Panc1 (cell line): Measurements from ENCODE around the gene EDEM3. TPM values are rescaled to one million over a fixed set of nuclear protein-coding genes. Genes with fewer than 3 reads are reported as not detected.

Experiments used
- ATAC-seq: fragments of 200-7000 bp; cut with Tn5 transposase; 2 replicates; pipeline ENCODE4 v1.9.1; 2020; ENCODE audit warnings: mild to moderate bottlenecking, moderate library complexity
- BruUV-seq: library from RNA; stranded (reverse); fragments of 400-500 nt; replicated peaks from 2 replicates; lab custom pipeline; 2021; lab: Mats Ljungman, UMichigan
- CTCF ChIA-PET: fragments of 300-600 bp; sonication (Branson Sonifier 250); formaldehyde crosslinking; loops from one replicate; lab custom pipeline; 2022; ENCODE audit warnings: antibody characterized with exemption; lab: Charles Lee
- POLR2A ChIA-PET: fragments of 300-600 bp; sonication (Branson Sonifier 250); formaldehyde crosslinking; loops from one replicate; lab custom pipeline; 2022; ENCODE audit warnings: antibody characterized with exemption; lab: Charles Lee
- DNase-seq: peaks from one replicate; pipeline ENCODE4 v3.0.0-alpha.2; 2010; ENCODE audit warnings: low read depth, low spot score
- H3K27ac ChIP-seq: 2 replicates; pipeline ENCODE4 v1.5.1; 2011; ENCODE audit warnings: mild to moderate bottlenecking, low read length, inconsistent platforms
- H3K27me3 ChIP-seq: fragments of 200-500 bp; sonication (Bioruptor generic); 2 replicates; pipeline ENCODE4 v1.6.0; 2014; ENCODE audit warnings: low read length, inconsistent platforms; ENCODE audit not compliant: control insufficient read depth, insufficient read depth
- H3K36me3 ChIP-seq: fragments of 200-500 bp; sonication (Bioruptor generic); 2 replicates; pipeline ENCODE4 v1.5.1; 2014; ENCODE audit warnings: inconsistent platforms, mild to moderate bottlenecking, low read length, moderate library complexity; ENCODE audit not compliant: control insufficient read depth, insufficient read depth
- H3K4me1 ChIP-seq: 2 replicates; pipeline ENCODE4 v1.5.1; 2011; ENCODE audit warnings: inconsistent platforms, mild to moderate bottlenecking, low read length, moderate library complexity; ENCODE audit not compliant: control insufficient read depth, insufficient read depth
- H3K4me3 ChIP-seq, 2 experiments: 2 replicates each; pipeline ENCODE4 v1.5.1; 2011 to 2012; ENCODE audit warnings: low read depth in 2 of 2, low read length in 2 of 2, mild to moderate bottlenecking in 2 of 2, inconsistent platforms in 1 of 2, moderate library complexity in 1 of 2
- H3K9me3 ChIP-seq: fragments of 200-500 bp; sonication (Bioruptor generic); 2 replicates; pipeline ENCODE4 v1.5.1; 2014; ENCODE audit warnings: low read depth, mild to moderate bottlenecking, inconsistent platforms, low read length, moderate library complexity; ENCODE audit not compliant: control insufficient read depth, insufficient read depth
- CTCF ChIP-seq: fragments of 450-650 bp; IDR thresholded peaks from 2 replicates; pipeline ENCODE4 v1.5.1; 2017; ENCODE audit warnings: mild to moderate bottlenecking
- POLR2AphosphoS5 ChIP-seq: IDR thresholded peaks from 2 replicates; pipeline ENCODE4 v1.6.1; 2012; ENCODE audit warnings: mild to moderate bottlenecking, low read depth, low read length, moderate library complexity
- REST ChIP-seq, 2 experiments: IDR thresholded peaks; 2 replicates each; pipeline ENCODE4 v1.6.1; 2011 to 2012; ENCODE audit warnings: low read depth in 2 of 2, control low read depth in 1 of 2, low read length in 1 of 2, mild to moderate bottlenecking in 1 of 2, moderate library complexity in 1 of 2; ENCODE audit not compliant: insufficient read depth in 1 of 2
- SIN3A ChIP-seq: IDR thresholded peaks from 2 replicates; pipeline ENCODE4 v1.6.1; 2012; ENCODE audit warnings: low read depth, mild to moderate bottlenecking, low read length, moderate library complexity, borderline replicate concordance; ENCODE audit not compliant: insufficient read depth
- TCF7L2 ChIP-seq: IDR thresholded peaks from 2 replicates; pipeline ENCODE4 v1.6.1; 2011; ENCODE audit warnings: mild to moderate bottlenecking, low read depth, low read length, inconsistent platforms
- in situ Hi-C: cut with HindIII; loops from 2 replicates; pipeline ENCODE4 v1.10.0; 2016; ENCODE audit warnings: low sequenced_read_pairs, low pct_unique_long_range_greater_than_20kb
- intact Hi-C: fragments of 100-400 bp; cut with micrococcal nuclease; formaldehyde crosslinking; loops from one replicate; pipeline ENCODE4 v1.10.0; 2022; ENCODE audit not compliant: unreplicated experiment
- total RNA-seq: library from RNA; stranded (reverse); gene quantifications from one replicate; pipeline ENCODE4 v1.2.1, GENCODE V29; 2021; ENCODE audit not compliant: unreplicated experiment

EDEM3 gene
- total RNA-seq, 1 experiment from 2014 or later, result 17.4 TPM

- Histone ChIP-seq H3K4me3 (no peak overlapping the region), H3K9me3 (no peaks in the 10 kb centered on the region), H3K27ac (no peak overlapping the region), H3K4me1 (no peaks in the 10 kb centered on the region), H3K27me3 (no peaks in the 10 kb centered on the region), H3K36me3 (no peaks in the 10 kb centered on the region)
- no TSS peak for BruUV-seq
- intact Hi-C loops, result no loop called here
- in situ Hi-C loops, result no loop called here
- ATAC-seq (no peak), DNase-seq (no peak)
- TF ChIP-seq POLR2AphosphoS5, result no peak
- TF ChIP-seq CTCF, result no peak
- TF ChIP-seq REST (IDR thresholded peaks at IDR 0.05; ENCODE audit: insufficient read depth in 1 of 2, low read depth in 2 of 2, low read length in 1 of 2), result no peak
- TF ChIP-seq TCF7L2, result no peak
- no peak for TF ChIP-seq SIN3A
- ChIA-PET CTCF (no interaction called here), POLR2A (no interaction called here)
These were observed 59.6 kb downstream of the EDEM3 start for GRCh38 chr1:184695023-184695422.

- intact Hi-C loops, result no loop called here
- CTCF ChIA-PET, result no interaction called here
- POLR2A ChIA-PET, result no interaction called here
These were observed 61.6 kb downstream of the EDEM3 start for GRCh38 chr1:184693011-184693410.

More at GRCh38 chr1:184693011-184693410, 61.6 kb downstream of the EDEM3 start:
- Histone ChIP-seq H3K36me3 (no peaks in the 10 kb centered on the region), H3K27me3 (no peaks in the 10 kb centered on the region), H3K4me3 (no peak overlapping the region), H3K9me3 (no peaks in the 10 kb centered on the region), H3K4me1 (no peaks in the 10 kb centered on the region), H3K27ac (no peak overlapping the region)
- ATAC-seq (no peak), DNase-seq (no peak)
- TF ChIP-seq POLR2AphosphoS5 (no peak), SIN3A (no peak), REST (IDR thresholded peaks at IDR 0.05; ENCODE audit: insufficient read depth in 1 of 2, low read depth in 2 of 2, low read length in 1 of 2) (no peak), CTCF (no peak), TCF7L2 (no peak)
- BruUV-seq, result no TSS peak
- in situ Hi-C loops, result no loop called here
